ENCODE data around the gene CLRN3.
A peak's percentile ranks its signal among the peaks of the same experiment; 100 is the strongest.

The CLRN3 gene

DNA sequence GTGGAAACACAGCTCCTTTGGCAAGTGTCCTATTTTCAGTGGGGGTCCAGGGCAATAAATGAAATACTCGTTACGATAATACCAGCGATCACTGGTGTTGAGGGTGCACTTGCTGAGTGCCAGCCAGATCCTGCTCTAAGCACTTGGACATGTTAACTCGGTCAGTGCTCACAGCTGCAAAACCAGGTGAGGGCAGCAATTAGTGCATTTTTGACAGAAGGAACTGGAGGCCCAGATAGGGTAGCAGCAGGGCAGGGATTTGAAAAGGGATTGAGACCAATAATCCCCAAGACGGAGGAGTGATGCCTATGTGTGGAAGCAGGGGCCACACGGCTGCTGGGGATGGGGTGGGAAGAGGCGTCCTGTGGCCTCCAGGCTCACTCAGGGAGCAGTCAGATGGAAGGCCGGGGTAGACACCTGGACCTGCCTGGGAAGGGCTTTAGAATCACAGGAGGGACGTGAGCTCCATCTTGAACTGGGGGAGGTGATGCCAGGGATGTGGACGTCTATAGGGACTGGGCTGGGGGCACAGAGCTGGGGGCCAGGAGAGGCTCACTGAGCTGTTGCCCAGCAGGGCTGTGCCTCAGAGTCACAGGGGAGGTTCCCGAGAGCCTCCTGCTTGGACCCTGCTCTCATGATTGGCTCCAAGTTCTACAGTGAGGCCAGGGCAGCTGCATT, 28.5 kb upstream of the CLRN3 start:
- no peak for DNase-seq
- Histone ChIP-seq H3K36me3 (no peaks in the 10 kb centered on the region), H3K4me1 (no peaks in the 10 kb centered on the region), H3K4me3 (ENCODE audit: low read depth, low read length) (no peak overlapping the region), H3K9me3 (no peaks in the 10 kb centered on the region), H3K27me3 (no peaks in the 10 kb centered on the region)
- TF ChIP-seq, protein P1, sequence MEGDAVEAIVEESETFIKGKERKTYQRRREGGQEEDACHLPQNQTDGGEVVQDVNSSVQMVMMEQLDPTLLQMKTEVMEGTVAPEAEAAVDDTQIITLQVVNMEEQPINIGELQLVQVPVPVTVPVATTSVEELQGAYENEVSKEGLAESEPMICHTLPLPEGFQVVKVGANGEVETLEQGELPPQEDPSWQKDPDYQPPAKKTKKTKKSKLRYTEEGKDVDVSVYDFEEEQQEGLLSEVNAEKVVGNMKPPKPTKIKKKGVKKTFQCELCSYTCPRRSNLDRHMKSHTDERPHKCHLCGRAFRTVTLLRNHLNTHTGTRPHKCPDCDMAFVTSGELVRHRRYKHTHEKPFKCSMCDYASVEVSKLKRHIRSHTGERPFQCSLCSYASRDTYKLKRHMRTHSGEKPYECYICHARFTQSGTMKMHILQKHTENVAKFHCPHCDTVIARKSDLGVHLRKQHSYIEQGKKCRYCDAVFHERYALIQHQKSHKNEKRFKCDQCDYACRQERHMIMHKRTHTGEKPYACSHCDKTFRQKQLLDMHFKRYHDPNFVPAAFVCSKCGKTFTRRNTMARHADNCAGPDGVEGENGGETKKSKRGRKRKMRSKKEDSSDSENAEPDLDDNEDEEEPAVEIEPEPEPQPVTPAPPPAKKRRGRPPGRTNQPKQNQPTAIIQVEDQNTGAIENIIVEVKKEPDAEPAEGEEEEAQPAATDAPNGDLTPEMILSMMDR (IDR thresholded peaks at IDR 0.05; ENCODE audit: low read depth, low read length), result no peak

DNA sequence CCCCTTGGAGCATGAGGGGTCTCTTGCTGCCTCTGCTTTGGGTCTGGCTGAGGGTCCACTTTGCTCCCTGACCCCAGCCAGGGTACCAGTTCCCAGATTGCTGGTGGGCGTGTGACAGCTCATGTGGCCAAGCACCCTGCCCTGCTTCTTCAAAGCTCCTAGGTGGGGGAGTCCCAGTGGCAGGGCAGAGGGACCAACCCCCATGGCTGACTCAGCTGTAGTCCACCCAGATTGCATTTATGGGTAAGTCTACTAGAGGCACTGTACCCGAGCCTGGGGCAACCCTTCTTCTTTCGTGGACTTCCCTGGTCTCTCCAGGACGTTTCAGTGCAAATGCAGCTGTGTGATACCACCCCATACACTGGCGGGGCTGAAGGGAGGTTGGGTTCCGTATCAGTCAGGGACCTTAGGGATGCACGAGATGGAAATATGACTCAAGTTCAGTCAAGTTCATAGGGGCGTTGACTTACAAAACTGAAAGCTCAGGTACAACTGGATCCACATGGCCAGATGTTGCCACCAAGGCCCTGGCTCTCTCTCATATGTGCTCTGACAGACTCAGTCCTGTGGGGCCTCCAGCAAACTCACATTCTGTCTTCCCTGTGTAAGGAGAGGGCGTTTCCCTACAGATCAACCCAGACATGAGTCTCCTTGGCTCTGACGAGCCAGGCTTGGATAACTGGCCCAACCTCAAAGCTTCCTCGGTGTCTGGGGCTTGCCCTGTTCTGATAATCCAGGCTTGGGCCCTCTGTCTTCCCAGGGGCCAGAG, 27.7 kb upstream of the CLRN3 start:
- no peaks in the 10 kb centered on the region for H3K9me3 ChIP-seq
- H3K27me3 ChIP-seq, result no peaks in the 10 kb centered on the region
- no peak overlapping the region for H3K4me3 ChIP-seq (ENCODE audit: low read depth, low read length)
- no peaks in the 10 kb centered on the region for H3K36me3 ChIP-seq
- H3K4me1 ChIP-seq, result no peaks in the 10 kb centered on the region
- no peak for DNase-seq
- TF ChIP-seq, protein P1 (IDR thresholded peaks at IDR 0.05; ENCODE audit: low read depth, low read length), result no peak

- Histone ChIP-seq H3K9me3 (no peaks in the 10 kb centered on the region), H3K36me3 (no peaks in the 10 kb centered on the region), H3K4me1 (no peaks in the 10 kb centered on the region), H3K4me3 (ENCODE audit: low read depth, low read length) (no peak overlapping the region), H3K27me3 (no peaks in the 10 kb centered on the region)
- TF ChIP-seq, protein P1 (IDR thresholded peaks at IDR 0.05; ENCODE audit: low read depth, low read length), result peak; percentile 30
- DNase-seq, result peak; percentile 20
These were observed 26.9 kb upstream of the CLRN3 start for GRCh38 chr10:127919418-127920271.

GRCh38 chr10:127918572-127918971, 25.8 kb upstream of the CLRN3 start:
- no peaks in the 10 kb centered on the region for H3K27me3 ChIP-seq
- no peaks in the 10 kb centered on the region for H3K9me3 ChIP-seq
- TF ChIP-seq, protein P1 (IDR thresholded peaks at IDR 0.05; ENCODE audit: low read depth, low read length), result no peak
- no peaks in the 10 kb centered on the region for H3K4me1 ChIP-seq
- no peaks in the 10 kb centered on the region for H3K36me3 ChIP-seq
- H3K4me3 ChIP-seq (ENCODE audit: low read depth, low read length), result no peak overlapping the region
- no peak for DNase-seq

DNA sequence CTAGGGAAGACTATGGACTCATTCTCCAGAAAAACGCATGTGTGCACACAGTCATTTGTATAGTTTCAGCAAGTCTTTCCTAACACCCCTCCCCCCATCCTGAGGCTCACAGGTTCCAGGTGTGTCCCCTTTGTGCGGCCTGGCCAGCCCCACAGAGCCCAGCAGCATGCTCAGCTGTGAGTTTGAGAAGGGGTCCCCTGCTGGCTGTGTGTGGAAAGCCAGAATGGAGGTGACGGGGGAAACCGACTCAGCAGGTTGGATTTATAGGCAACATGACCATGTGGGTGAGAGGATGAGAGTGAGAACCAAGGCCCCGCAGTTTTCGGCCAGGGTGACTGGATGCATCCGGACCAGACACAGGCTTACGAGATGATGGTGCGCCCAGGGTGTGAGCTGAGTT, 24.1 kb upstream of the CLRN3 start:
- TF ChIP-seq, protein P1 (IDR thresholded peaks at IDR 0.05; ENCODE audit: low read depth, low read length), result no peak
- no peaks in the 10 kb centered on the region for H3K9me3 ChIP-seq
- H3K27me3 ChIP-seq, result no peaks in the 10 kb centered on the region
- no peak overlapping the region for H3K4me3 ChIP-seq (ENCODE audit: low read depth, low read length)
- no peaks in the 10 kb centered on the region for H3K4me1 ChIP-seq
- no peaks in the 10 kb centered on the region for H3K36me3 ChIP-seq
- no peak for DNase-seq

Measured in BE2C (cell line).